ENCODE measurements around the gene LETMD1.
"Not testable (repeated sequence)": the region's sequence is repeated elsewhere in the genome, so short reads cannot be mapped to it uniquely, and the experiment has no call there.

Gene LETMD1

DNA sequence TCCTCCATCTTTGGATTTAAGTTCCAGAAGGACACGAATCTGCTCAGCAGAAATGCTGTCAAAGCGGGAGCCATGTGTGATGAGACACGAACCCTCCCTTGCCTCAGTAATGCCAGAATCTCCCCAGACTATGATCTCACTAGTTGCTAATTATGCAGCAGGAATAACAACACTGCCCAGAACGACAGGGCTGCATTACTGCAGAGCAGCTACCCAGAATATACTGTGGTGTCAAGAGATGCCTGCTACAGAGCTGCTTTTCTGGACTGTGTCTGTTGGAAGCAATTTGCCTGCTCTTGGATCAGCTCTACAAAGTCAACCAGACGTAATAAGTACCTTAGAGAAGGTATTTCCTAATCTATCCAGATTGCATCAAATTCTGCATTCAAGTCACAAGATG is 29.8 kb downstream of the LETMD1 start:
- DNase-seq: no peak

DNA sequence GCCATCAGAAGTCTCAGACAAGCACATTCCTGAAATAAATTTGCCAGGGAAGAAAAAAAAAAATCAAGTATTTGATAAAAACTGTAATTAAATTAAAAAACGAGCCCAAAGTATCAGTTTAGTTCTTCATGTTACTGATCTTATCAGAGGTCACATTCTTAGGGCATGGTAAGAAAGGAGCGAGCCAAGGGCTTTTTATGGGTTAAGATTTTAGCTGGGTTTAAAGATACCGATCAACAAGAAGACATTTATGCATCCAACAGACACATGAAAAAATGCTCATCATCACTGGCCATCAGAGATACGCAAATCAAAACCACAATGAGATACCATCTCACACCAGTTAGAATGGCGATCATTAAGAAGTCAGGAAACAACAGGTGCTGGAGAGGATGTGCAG is 30.2 kb downstream of the LETMD1 start:
- DNase-seq: not testable (repeated sequence)

DNA sequence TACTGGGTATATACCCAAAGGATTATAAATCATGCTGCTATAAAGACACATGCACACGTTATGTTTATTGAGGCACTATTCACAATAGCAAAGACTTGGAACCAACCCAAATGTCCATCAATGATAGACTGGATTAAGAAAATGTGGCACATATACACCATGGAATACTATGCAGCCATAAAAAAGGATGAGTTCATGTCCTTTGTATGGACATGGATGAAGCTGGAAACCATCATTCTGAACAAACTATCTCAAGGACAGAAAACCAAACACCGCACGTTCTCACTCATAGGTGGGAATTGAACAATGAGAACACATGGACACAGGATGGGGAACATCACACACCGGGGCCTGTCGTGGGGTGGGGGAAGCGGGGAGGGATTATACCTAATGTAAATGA is 30.7 kb downstream of the LETMD1 start:
- not testable (repeated sequence) for DNase-seq

DNA sequence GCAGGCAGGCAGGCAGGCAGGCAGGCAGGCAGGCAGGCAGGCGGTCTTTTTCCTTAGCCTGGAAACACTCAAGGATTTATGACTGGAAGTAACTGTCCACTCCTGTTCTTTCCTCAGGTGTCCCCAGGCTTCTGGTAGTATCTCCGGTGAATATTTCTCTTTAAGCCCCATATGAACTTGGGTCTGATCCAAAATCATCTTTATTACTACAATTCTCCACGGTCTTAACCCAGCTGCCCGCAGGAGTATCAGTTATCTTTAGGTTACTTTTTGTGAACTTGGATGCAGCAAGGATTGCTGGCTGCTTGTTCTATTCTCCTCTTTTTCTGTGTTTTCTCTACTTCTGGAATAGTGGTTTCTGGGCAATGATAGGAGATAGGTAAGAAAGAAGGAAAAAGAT is 32.0 kb downstream of the LETMD1 start:
- DNase-seq: no peak

GRCh38 chr12:51081421-51081820 is 33.3 kb downstream of the LETMD1 start:
- no peak for DNase-seq

GRCh38 chr12:51082561-51083125 is 34.5 kb downstream of the LETMD1 start:
- DNase-seq: peak; percentile 19 to 46 (median 38)

DNA sequence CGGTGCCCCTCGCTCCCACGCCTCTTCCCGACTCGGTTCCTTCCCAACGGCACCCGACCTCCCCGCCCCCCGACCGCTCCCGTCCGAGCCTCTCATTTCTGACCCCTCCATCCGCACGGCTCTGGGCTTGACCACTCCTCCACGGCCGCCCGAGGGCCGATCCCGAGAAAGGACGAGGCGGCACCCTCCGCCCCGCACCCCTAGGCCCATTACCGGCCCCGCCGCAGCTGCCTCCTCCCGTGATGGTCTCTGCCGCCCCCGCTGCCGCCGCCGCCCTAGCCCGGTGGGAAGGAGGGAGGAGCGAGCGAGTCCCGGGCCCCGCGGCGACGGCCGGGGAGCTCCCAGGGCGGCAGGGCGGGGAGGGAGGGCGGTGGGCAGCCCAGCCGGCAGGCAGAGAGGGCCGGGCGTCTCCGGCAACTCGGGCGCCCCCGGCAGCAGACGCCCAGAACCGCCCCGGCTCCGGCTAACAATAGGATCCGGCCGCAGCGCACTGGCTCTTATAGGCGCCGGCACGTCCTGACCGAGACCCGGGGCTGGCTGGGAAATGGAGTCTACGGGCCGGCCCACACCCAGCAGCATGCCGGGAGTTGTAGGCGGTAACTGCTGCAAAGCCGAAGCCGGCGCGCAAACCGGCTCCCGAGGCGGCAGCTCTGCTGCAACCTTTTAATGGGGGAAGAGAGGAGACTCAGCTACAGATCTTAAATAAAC is 35.2 kb downstream of the LETMD1 start, which contains the start of gene CSRNP2:
CSRNP2 (minus strand) TSS at position 471 of the 708 bp plus-strand sequence. CDS start 7,035 bp downstream, outside the sequence.
- DNase-seq: peak; percentile 96 to 98 (median 97)

DNA sequence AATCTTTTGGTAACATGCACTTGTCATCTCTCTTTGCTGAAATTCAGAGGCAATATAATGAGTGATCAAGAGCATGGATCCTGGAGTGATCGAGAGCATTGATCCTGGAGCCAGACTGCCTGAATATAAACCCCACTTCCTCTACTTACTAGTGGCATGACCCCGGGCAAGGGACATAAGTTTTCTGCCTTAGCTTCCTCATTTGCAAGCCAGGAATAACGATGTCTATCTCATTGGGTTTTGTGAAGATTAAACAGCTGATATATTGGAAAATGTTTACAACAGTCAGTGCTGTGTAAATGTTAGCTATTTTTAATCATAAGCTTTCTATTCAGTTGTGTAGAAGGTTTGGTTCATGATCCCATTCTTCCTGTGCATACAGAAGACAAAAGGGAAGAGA is 37.6 kb downstream of the LETMD1 start:
- peak; percentile 46 to 68 (median 67) for DNase-seq

- no peak for DNase-seq
Observed at GRCh38 chr12:51086933-51087332, 38.8 kb downstream of the LETMD1 start.

- no peak for DNase-seq
Observed at GRCh38 chr12:51087818-51088217, 39.7 kb downstream of the LETMD1 start.

- DNase-seq: no peak
Observed at GRCh38 chr12:51090705-51091229, 42.6 kb downstream of the LETMD1 start.

- DNase-seq: no peak
Observed at GRCh38 chr12:51098611-51099010, 50.5 kb downstream of the LETMD1 start.

- DNase-seq: no peak
Observed at GRCh38 chr12:51103977-51104376, 55.9 kb downstream of the LETMD1 start.

DNA sequence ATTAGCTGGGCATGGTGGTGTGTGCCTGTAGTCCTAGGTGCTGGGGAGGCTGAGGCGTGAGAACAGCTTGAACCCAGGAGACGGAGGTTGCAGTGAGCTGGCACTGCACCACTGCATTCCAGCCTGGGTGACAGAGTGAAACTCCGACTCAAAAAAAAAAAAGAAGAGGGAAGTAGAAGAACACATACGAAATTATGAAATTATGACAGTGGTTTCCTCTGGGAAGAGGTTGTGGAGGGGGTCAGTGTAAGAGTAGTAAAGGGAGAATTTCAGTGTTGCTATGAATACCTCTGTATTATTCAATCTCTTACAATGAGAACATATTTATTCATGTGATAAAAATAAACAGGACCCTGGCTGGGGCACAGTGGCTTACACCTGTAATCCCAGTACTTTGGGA is 60.0 kb downstream of the LETMD1 start:
- peak; percentile 8 to 52 (median 38) for DNase-seq

All from suppressor macrophage (primary cell).